GM12878 (cell line): ENCODE data around the gene AGFG1. TPM values are rescaled to one million over a fixed set of nuclear protein-coding genes. Genes with fewer than 3 reads are reported as not detected.

Source experiments
- ATAC-seq: fragments of 200-7000 bp; cut with Tn5 transposase; 3 replicates; pipeline ENCODE4 v1.9.1; 2020; ENCODE audit warnings: mild to moderate bottlenecking, moderate library complexity
- BruUV-seq: library from RNA; stranded (reverse); fragments of 400-500 nt; replicated peaks from 2 replicates; lab custom pipeline; 2021; lab: Mats Ljungman, UMichigan
- CTCF ChIA-PET: fragments of 300-600 bp; sonication (Branson Sonifier 250); formaldehyde crosslinking; extraction: SDS; loops from one replicate; lab custom pipeline; 2021; ENCODE audit warnings: inconsistent platforms; lab: Yijun Ruan, JAX
- POLR2A ChIA-PET: fragments of 350-600 bp; formaldehyde crosslinking; extraction: SDS; loops from one replicate; lab custom pipeline; 2021; ENCODE audit warnings: inconsistent platforms; lab: Charles Lee
- RAD21 ChIA-PET: fragments of 300-600 bp; sonication (Branson Sonifier 250); formaldehyde crosslinking; loops from one replicate; lab custom pipeline; 2023; ENCODE audit warnings: antibody characterized with exemption; ENCODE audit not compliant: unreplicated experiment; lab: Charles Lee
- SMC1A ChIA-PET: fragments of 300-600 bp; sonication (Branson Sonifier 250); formaldehyde crosslinking; loops from one replicate; lab custom pipeline; 2023; ENCODE audit not compliant: unreplicated experiment, uncharacterized antibody; lab: Charles Lee
- DNase-seq: peaks from one replicate; pipeline ENCODE4 v3.0.0-alpha.2; 2011; ENCODE audit warnings: low read depth, low spot score
- FAIRE-seq: peaks from 3 replicates; lab custom pipeline; 2011; peaks lifted over from hg19 to GRCh38; lab: Jason Lieb, UNC
- H2AFZ ChIP-seq: 2 replicates; pipeline ENCODE4 v1.6.0; 2011; ENCODE audit warnings: low read depth, low read length, control low read depth; ENCODE audit not compliant: control insufficient read depth
- H3K27ac ChIP-seq: 2 replicates; pipeline ENCODE4 v1.5.1; 2011; ENCODE audit warnings: control low read depth; ENCODE audit not compliant: control insufficient read depth, insufficient read depth
- H3K27me3 ChIP-seq, 2 experiments: replicated peaks in 1 of 2; 2 replicates each; pipeline versions ENCODE4 v1.6.0 to v1.6.1; 2011; ENCODE audit warnings: low read length in 1 of 2; ENCODE audit not compliant: control insufficient read depth in 2 of 2, insufficient read depth in 2 of 2
- H3K36me3 ChIP-seq, 2 experiments: 2 replicates each; pipeline ENCODE4 v1.5.1; 2011; ENCODE audit warnings: low read length in 1 of 2; ENCODE audit not compliant: control insufficient read depth in 2 of 2, insufficient read depth in 2 of 2
- H3K4me1 ChIP-seq: 2 replicates; pipeline ENCODE4 v1.6.1; 2011; ENCODE audit warnings: mild to moderate bottlenecking, low read length, moderate library complexity, mixed read lengths; ENCODE audit not compliant: control insufficient read depth, insufficient read depth
- H3K4me2 ChIP-seq: 2 replicates; pipeline ENCODE4 v1.6.0; 2011; ENCODE audit warnings: control low read depth; ENCODE audit not compliant: control insufficient read depth, insufficient read depth
- H3K4me3 ChIP-seq: fragments of 200-600 bp; sonication (generic); 2 replicates; pipeline ENCODE4 v1.5.1; 2016
- H3K79me2 ChIP-seq: 2 replicates; pipeline ENCODE4 v1.6.0; 2011; ENCODE audit warnings: low read length; ENCODE audit not compliant: control insufficient read depth, insufficient read depth
- H3K9ac ChIP-seq: 2 replicates; pipeline ENCODE4 v1.8.0; 2011; ENCODE audit warnings: low read length, control low read depth, mixed read lengths; ENCODE audit not compliant: control insufficient read depth, insufficient read depth
- H3K9me3 ChIP-seq: replicated peaks from 3 replicates; pipeline ENCODE4 v1.5.1; 2011; ENCODE audit warnings: mild to moderate bottlenecking, low read length; ENCODE audit not compliant: control insufficient read depth, insufficient read depth
- H4K20me1 ChIP-seq: 2 replicates; pipeline ENCODE4 v1.6.0; 2011; ENCODE audit not compliant: control insufficient read depth, insufficient read depth
- BHLHE40 ChIP-seq, 2 experiments: fragments of 450-650 bp in 1 of 2; IDR thresholded peaks; 2 replicates each; pipeline ENCODE4 v1.6.1; 2011 to 2017; ENCODE audit warnings: low read depth in 2 of 2, borderline replicate concordance in 1 of 2, improper control_type of control experiment in 1 of 2, low read length in 1 of 2, mild to moderate bottlenecking in 1 of 2
- IKZF2 ChIP-seq, 2 experiments: fragments of 450-650 bp; IDR thresholded peaks; 2 replicates each; pipeline ENCODE4 v1.6.1; 2017; ENCODE audit warnings: mild to moderate bottlenecking in 2 of 2, moderate library complexity in 2 of 2
- POLR2AphosphoS2 ChIP-seq: IDR thresholded peaks from 2 replicates; pipeline ENCODE4 v1.6.1; 2011; ENCODE audit warnings: low read depth, mild to moderate bottlenecking, low read length, improper control_type of control experiment, moderate library complexity
- RFX5 ChIP-seq: IDR thresholded peaks from 2 replicates; pipeline ENCODE4 v1.6.1; 2011; ENCODE audit warnings: low read depth, low read length, improper control_type of control experiment
- RUNX3 ChIP-seq: IDR thresholded peaks from 2 replicates; pipeline ENCODE4 v1.6.1; 2012; ENCODE audit warnings: low read length, inconsistent platforms
- SP1 ChIP-seq: IDR thresholded peaks from one replicate; pipeline ENCODE4 v1.6.1; 2011; ENCODE audit warnings: low read depth, low read length
- SUZ12 ChIP-seq: fragments of 200-600 bp; sonication (generic); IDR thresholded peaks from one replicate; pipeline ENCODE4 v1.6.1; 2018; ENCODE audit warnings: antibody characterized with exemption, mild to moderate bottlenecking; ENCODE audit not compliant: unreplicated experiment
- WRNIP1 ChIP-seq: IDR thresholded peaks from 2 replicates; pipeline ENCODE4 v1.6.1; 2011; ENCODE audit warnings: low read depth, low read length, improper control_type of control experiment, borderline replicate concordance
- ZBED1 ChIP-seq: IDR thresholded peaks from 2 replicates; pipeline ENCODE4 v1.6.1; 2016; ENCODE audit warnings: borderline replicate concordance
- ZNF24 ChIP-seq: fragments of 450-650 bp; IDR thresholded peaks from 2 replicates; pipeline ENCODE4 v1.6.1; 2017; ENCODE audit warnings: antibody characterized with exemption, mild to moderate bottlenecking
- WGBS: methylation state at CpG from one replicate; pipeline ENCODE4 v1.1.6; 2016; ENCODE audit warnings: low lambda C conversion rate; ENCODE audit not compliant: insufficient replicate concordance, insufficient coverage; ENCODE audit errors: missing lambda C conversion rate; 5-methylcytosine and 5-hydroxymethylcytosine counted together
- in situ Hi-C: fragments of 300-500 bp; cut with MboI; formaldehyde crosslinking; loops from 9 replicates; pipeline ENCODE4 v1.14.3; 2018; ENCODE audit warnings: mixed read lengths
- intact Hi-C: fragments of 100-400 bp; cut with micrococcal nuclease; formaldehyde crosslinking; loops from one replicate; pipeline ENCODE4 v1.14.2; 2022; ENCODE audit not compliant: unreplicated experiment
- polyA plus RNA-seq, 11 experiments: library from polyadenylated mRNA; depleted of rRNA in 4 of 11; unstranded in 6 of 11; stranded (reverse) in 5 of 11; fragments of >200 nt; fragmentation: Nextera tagmentation in 4 of 11; fragmentation: Illumina TruSeq in 1 of 11; extraction: Ambion mirVana in 4 of 11; extraction: Trizol in 1 of 11; gene quantifications; 1 replicate in 1 of 11; 2 replicates in 10 of 11; pipeline versions ENCODE4 v1.2.1 to v1.2.3, GENCODE V29; 2011 to 2016; ENCODE audit warnings: inconsistent platforms in 2 of 11, missing spikeins in 2 of 11, low read depth in 1 of 11
- total RNA-seq, 4 experiments: library from RNA; depleted of rRNA in 3 of 4; stranded (reverse); fragments of >200 nt in 3 of 4; fragmentation: Illumina TruSeq in 1 of 4; extraction: Trizol in 1 of 4; gene quantifications; 2 replicates each; pipeline versions ENCODE4 v1.2.1 to v1.2.3, GENCODE V29; 2013 to 2021
- TF ChIP-seq, protein P1 (sequence below): IDR thresholded peaks from 2 replicates; pipeline ENCODE4 v1.6.1; 2012; ENCODE audit warnings: mild to moderate bottlenecking, low read depth, low read length
- TF ChIP-seq, protein P2 (sequence below): fragments of 450-650 bp; IDR thresholded peaks from 2 replicates; pipeline ENCODE4 v1.6.1; 2017; ENCODE audit warnings: antibody characterized with exemption, mild to moderate bottlenecking, moderate library complexity
- TF ChIP-seq, protein P3 (sequence below): fragments of 450-650 bp; IDR thresholded peaks from 2 replicates; pipeline ENCODE4 v1.6.1; 2016; ENCODE audit warnings: mild to moderate bottlenecking
- TF ChIP-seq, protein P4 (sequence below): fragments of 450-650 bp; IDR thresholded peaks from 2 replicates; pipeline ENCODE4 v1.6.1; 2014; ENCODE audit warnings: mild to moderate bottlenecking

The AGFG1 gene
- total and polyA plus RNA-seq, 10 of the 15 experiments (the other 5 are each of a cell fraction or from before 2014, with no cell fraction given): 7.3 to 243 (median 81.7) TPM

DNA sequence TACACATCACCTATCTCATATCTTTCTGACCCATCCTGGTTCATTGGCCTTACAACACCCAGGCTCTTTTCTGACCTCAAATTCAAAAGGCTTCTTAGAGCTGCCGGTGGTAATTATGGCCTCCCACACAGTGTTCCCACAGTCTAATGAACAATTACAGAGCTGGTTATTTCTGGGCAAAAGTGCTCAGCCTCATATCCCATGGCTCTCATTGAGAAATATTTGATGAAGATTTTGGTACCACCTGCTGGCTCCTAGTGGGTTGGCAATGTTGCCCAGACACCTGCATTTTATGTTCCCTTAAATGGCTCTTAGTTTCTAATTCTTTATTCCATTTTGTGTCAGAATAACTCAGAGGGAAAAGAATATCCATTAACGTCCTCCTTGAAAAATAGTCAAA lies 106.7 kb downstream of the AGFG1 start (continued):
- TF ChIP-seq, protein P1, sequence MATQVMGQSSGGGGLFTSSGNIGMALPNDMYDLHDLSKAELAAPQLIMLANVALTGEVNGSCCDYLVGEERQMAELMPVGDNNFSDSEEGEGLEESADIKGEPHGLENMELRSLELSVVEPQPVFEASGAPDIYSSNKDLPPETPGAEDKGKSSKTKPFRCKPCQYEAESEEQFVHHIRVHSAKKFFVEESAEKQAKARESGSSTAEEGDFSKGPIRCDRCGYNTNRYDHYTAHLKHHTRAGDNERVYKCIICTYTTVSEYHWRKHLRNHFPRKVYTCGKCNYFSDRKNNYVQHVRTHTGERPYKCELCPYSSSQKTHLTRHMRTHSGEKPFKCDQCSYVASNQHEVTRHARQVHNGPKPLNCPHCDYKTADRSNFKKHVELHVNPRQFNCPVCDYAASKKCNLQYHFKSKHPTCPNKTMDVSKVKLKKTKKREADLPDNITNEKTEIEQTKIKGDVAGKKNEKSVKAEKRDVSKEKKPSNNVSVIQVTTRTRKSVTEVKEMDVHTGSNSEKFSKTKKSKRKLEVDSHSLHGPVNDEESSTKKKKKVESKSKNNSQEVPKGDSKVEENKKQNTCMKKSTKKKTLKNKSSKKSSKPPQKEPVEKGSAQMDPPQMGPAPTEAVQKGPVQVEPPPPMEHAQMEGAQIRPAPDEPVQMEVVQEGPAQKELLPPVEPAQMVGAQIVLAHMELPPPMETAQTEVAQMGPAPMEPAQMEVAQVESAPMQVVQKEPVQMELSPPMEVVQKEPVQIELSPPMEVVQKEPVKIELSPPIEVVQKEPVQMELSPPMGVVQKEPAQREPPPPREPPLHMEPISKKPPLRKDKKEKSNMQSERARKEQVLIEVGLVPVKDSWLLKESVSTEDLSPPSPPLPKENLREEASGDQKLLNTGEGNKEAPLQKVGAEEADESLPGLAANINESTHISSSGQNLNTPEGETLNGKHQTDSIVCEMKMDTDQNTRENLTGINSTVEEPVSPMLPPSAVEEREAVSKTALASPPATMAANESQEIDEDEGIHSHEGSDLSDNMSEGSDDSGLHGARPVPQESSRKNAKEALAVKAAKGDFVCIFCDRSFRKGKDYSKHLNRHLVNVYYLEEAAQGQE: no peak
- no peak for TF ChIP-seq BHLHE40 (IDR thresholded peaks at IDR 0.05; ENCODE audit: borderline replicate concordance in 1 of 2, low read depth in 2 of 2, low read length in 1 of 2)
- TF ChIP-seq, protein P2, sequence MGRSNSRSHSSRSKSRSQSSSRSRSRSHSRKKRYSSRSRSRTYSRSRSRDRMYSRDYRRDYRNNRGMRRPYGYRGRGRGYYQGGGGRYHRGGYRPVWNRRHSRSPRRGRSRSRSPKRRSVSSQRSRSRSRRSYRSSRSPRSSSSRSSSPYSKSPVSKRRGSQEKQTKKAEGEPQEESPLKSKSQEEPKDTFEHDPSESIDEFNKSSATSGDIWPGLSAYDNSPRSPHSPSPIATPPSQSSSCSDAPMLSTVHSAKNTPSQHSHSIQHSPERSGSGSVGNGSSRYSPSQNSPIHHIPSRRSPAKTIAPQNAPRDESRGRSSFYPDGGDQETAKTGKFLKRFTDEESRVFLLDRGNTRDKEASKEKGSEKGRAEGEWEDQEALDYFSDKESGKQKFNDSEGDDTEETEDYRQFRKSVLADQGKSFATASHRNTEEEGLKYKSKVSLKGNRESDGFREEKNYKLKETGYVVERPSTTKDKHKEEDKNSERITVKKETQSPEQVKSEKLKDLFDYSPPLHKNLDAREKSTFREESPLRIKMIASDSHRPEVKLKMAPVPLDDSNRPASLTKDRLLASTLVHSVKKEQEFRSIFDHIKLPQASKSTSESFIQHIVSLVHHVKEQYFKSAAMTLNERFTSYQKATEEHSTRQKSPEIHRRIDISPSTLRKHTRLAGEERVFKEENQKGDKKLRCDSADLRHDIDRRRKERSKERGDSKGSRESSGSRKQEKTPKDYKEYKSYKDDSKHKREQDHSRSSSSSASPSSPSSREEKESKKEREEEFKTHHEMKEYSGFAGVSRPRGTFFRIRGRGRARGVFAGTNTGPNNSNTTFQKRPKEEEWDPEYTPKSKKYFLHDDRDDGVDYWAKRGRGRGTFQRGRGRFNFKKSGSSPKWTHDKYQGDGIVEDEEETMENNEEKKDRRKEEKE: no peak
- TF ChIP-seq RUNX3: no peak

DNA sequence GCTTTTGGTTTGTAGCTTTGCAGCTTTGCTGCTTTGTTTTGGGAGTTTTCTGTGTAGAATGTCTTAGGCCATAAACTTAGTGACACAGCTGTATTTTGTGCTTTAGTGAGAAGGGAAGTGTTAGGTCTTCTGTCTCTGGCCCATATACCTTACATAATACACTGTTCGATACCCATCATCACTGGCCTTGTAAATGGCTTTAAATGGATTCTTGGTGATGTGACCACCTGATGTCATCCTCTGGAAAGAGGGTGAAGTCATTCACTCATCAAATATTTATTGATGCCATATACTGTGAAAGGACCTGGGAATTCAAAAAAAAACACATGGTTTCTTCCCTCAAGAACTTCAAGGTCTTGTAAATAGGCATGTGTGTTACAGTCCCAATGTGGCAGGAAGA lies 107.8 kb downstream of the AGFG1 start:
- H3K4me2 ChIP-seq: no peak overlapping the region
- in situ Hi-C loops: no loop called here
- intact Hi-C loops: no loop called here
- H3K27me3 ChIP-seq: no peaks in the 10 kb centered on the region
- POLR2A ChIA-PET: no interaction called here
- FAIRE-seq (no peak), DNase-seq (no peak), ATAC-seq (no peak)
- H3K79me2 ChIP-seq: no peaks in the 10 kb centered on the region
- H3K36me3 ChIP-seq: no peaks in the 10 kb centered on the region
- CTCF ChIA-PET: interaction anchor here (0.8 to 1.7 kb wide), 2 partner anchors 12 to 13 kb away, joined by 3 to 7 read pairs; no protein-coding TSS in a partner anchor
- H3K4me3 ChIP-seq: no peak overlapping the region
- H3K27ac ChIP-seq: no peak overlapping the region
- no peak overlapping the region for H3K9ac ChIP-seq
- H4K20me1 ChIP-seq: no peaks in the 10 kb centered on the region
- H3K4me1 ChIP-seq: no peaks in the 10 kb centered on the region
- RAD21 ChIA-PET: interaction anchor here (0.6 to 1.3 kb wide), 3 partner anchors 55 to 174 kb away, joined by 3 to 4 read pairs (median 3); no protein-coding TSS in a partner anchor
- BruUV-seq: no TSS peak
- no peak overlapping the region for H2AFZ ChIP-seq
- peaks cover 5% of the 10 kb centered on the region; the same call in 2 of the 3 replicates for H3K9me3 ChIP-seq
- 100% methylated on average over 1 of the region's 1 CpG for WGBS
- SMC1A ChIA-PET: interaction anchor here (1.2 to 1.4 kb wide), 2 partner anchors 9 to 281 kb away, joined by 3 read pairs; no protein-coding TSS in a partner anchor
- TF ChIP-seq ZNF24 (no peak), ZBED1 (no peak), WRNIP1 (no peak), IKZF2 (IDR thresholded peaks at IDR 0.05) (no peak), SUZ12 (no peak), POLR2AphosphoS2 (no peak), SP1 (no peak), RFX5 (no peak)
- TF ChIP-seq, protein P3, sequence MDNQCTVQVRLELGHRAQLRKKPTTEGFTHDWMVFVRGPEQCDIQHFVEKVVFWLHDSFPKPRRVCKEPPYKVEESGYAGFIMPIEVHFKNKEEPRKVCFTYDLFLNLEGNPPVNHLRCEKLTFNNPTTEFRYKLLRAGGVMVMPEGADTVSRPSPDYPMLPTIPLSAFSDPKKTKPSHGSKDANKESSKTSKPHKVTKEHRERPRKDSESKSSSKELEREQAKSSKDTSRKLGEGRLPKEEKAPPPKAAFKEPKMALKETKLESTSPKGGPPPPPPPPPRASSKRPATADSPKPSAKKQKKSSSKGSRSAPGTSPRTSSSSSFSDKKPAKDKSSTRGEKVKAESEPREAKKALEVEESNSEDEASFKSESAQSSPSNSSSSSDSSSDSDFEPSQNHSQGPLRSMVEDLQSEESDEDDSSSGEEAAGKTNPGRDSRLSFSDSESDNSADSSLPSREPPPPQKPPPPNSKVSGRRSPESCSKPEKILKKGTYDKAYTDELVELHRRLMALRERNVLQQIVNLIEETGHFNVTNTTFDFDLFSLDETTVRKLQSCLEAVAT: no peak
- TF ChIP-seq, protein P4, sequence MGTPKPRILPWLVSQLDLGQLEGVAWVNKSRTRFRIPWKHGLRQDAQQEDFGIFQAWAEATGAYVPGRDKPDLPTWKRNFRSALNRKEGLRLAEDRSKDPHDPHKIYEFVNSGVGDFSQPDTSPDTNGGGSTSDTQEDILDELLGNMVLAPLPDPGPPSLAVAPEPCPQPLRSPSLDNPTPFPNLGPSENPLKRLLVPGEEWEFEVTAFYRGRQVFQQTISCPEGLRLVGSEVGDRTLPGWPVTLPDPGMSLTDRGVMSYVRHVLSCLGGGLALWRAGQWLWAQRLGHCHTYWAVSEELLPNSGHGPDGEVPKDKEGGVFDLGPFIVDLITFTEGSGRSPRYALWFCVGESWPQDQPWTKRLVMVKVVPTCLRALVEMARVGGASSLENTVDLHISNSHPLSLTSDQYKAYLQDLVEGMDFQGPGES: no peak
